ENCODE results near the gene MT1A. TPM values are rescaled to one million over a fixed set of nuclear protein-coding genes. Genes with fewer than 3 reads are reported as not detected.

MT1A gene
- total and polyA plus RNA-seq, 2 donors (not counting 3 experiments of a cell fraction or from before 2014, with no cell fraction given) = 6.5 to 8.4 TPM

GRCh38 chr16:56667581-56668571 is 29.4 kb downstream of the MT1A start, which contains the start of gene MT1G:
MT1G (minus strand) TSS chr16:56668065; CDS start chr16:56667993, 72 bp downstream.
- H3K27me3 ChIP-seq (ENCODE audit: control insufficient read depth in 2 of 2, insufficient read depth in 2 of 2, low read length in 2 of 2) = peaks cover 86 to 93% of the 10 kb centered on the region in 2 experiments
- CTCF ChIA-PET = interaction anchor here (1.0 kb wide), 1 partner anchor 34 kb away, joined by 5 read pairs; no protein-coding TSS in a partner anchor

GRCh38 chr16:56669005-56669839 is 30.8 kb downstream of the MT1A start, which contains the start of gene MT1H:
MT1H (plus strand) TSS chr16:56669814; CDS start chr16:56669885, 71 bp downstream.
- dilution Hi-C loops (cut with MboI; ENCODE audit: extremely low pct_ligation_motif_present, low sequenced_read_pairs) = no loop called here
- FAIRE-seq = no peak
- CTCF ChIA-PET = interaction anchor here (1.0 kb wide), 1 partner anchor 33 kb away, joined by 5 read pairs; no protein-coding TSS in a partner anchor
- Histone ChIP-seq H3K4me2 (ENCODE audit: insufficient read depth, low read length) (no peak within 1 kb of the TSS), H3K4me3 (replicated peaks in 1 of 3; ENCODE audit: insufficient read depth in 1 of 3, low read depth in 1 of 3, low read length in 3 of 3) (no peak within 1 kb of the TSS), H2AFZ (ENCODE audit: low read depth, low read length) (no peak within 1 kb of the TSS), H3K79me2 (ENCODE audit: control insufficient read depth, insufficient read depth, low read length) (no peaks in the 10 kb centered on the region), H4K20me1 (replicated peaks; ENCODE audit: control insufficient read depth, extremely low read depth, insufficient read depth, low read length) (no peaks in the 10 kb centered on the region), H3K27ac (ENCODE audit: insufficient read depth, low read depth, low read length) (no peak within 1 kb of the TSS), H3K36me3 (ENCODE audit: control insufficient read depth in 2 of 2, extremely low read depth in 1 of 2, insufficient read depth in 2 of 2, low read length in 2 of 2) (no peaks in the 10 kb centered on the region), H3K9me3 (replicated peaks; ENCODE audit: control insufficient read depth, insufficient read depth, low read length) (no peaks in the 10 kb centered on the region), H3K4me1 (ENCODE audit: control insufficient read depth, extremely low read depth, insufficient read depth, low read length) (no peaks in the 10 kb centered on the region), H3K9ac (replicated peaks; ENCODE audit: extremely low read depth, insufficient read depth, low read length) (no peak within 1 kb of the TSS), H3K27me3 (ENCODE audit: control insufficient read depth in 2 of 2, insufficient read depth in 2 of 2, low read length in 2 of 2) (peaks cover 76 to 91% of the 10 kb centered on the region in 2 experiments), H3K9me1 (replicated peaks; ENCODE audit: control insufficient read depth, extremely low read depth, insufficient read depth, low read length) (no peaks in the 10 kb centered on the region)
- POLR2A ChIA-PET = no interaction called here
- no TSS peak for BruUV-seq (replicated peaks)
- DNase-seq (ENCODE audit: low read depth, low spot score) = no peak
- TF ChIP-seq MAX (IDR thresholded peaks at IDR 0.05; ENCODE audit: insufficient read depth, insufficient read length) (no peak), EZH2 (IDR thresholded peaks at IDR 0.05; ENCODE audit: borderline replicate concordance, low read depth, low read length, severe bottlenecking) (peak; percentile 75), MYC (IDR thresholded peaks at IDR 0.05; ENCODE audit: low read depth, low read length) (no peak)
- intact Hi-C loops (cut with micrococcal nuclease) = no loop called here

More at GRCh38 chr16:56667581-56668571, 29.4 kb downstream of the MT1A start, which contains the start of gene MT1G:
- BruUV-seq (replicated peaks) = no TSS peak
- Histone ChIP-seq H3K36me3 (ENCODE audit: control insufficient read depth in 2 of 2, extremely low read depth in 1 of 2, insufficient read depth in 2 of 2, low read length in 2 of 2) (no peaks in the 10 kb centered on the region), H3K27ac (ENCODE audit: insufficient read depth, low read depth, low read length) (no peak within 1 kb of the TSS), H3K4me2 (ENCODE audit: insufficient read depth, low read length) (no peak within 1 kb of the TSS), H3K4me3 (replicated peaks in 1 of 3; ENCODE audit: insufficient read depth in 1 of 3, low read depth in 1 of 3, low read length in 3 of 3) (no peak within 1 kb of the TSS), H3K4me1 (ENCODE audit: control insufficient read depth, extremely low read depth, insufficient read depth, low read length) (peaks cover 2% of the 10 kb centered on the region), H4K20me1 (replicated peaks; ENCODE audit: control insufficient read depth, extremely low read depth, insufficient read depth, low read length) (no peaks in the 10 kb centered on the region), H3K9me3 (replicated peaks; ENCODE audit: control insufficient read depth, insufficient read depth, low read length) (no peaks in the 10 kb centered on the region), H3K9ac (replicated peaks; ENCODE audit: extremely low read depth, insufficient read depth, low read length) (no peak within 1 kb of the TSS), H3K79me2 (ENCODE audit: control insufficient read depth, insufficient read depth, low read length) (no peaks in the 10 kb centered on the region), H2AFZ (ENCODE audit: low read depth, low read length) (no peak within 1 kb of the TSS), H3K9me1 (replicated peaks; ENCODE audit: control insufficient read depth, extremely low read depth, insufficient read depth, low read length) (no peaks in the 10 kb centered on the region)
- dilution Hi-C loops (cut with MboI; ENCODE audit: extremely low pct_ligation_motif_present, low sequenced_read_pairs) = no loop called here
- DNase-seq (ENCODE audit: low read depth, low spot score) = no peak
- POLR2A ChIA-PET = no interaction called here
- no peak for FAIRE-seq
- peak; percentile 68 for TF ChIP-seq EZH2 (IDR thresholded peaks at IDR 0.05; ENCODE audit: borderline replicate concordance, low read depth, low read length, severe bottlenecking)
- no peak for TF ChIP-seq MYC (IDR thresholded peaks at IDR 0.05; ENCODE audit: low read depth, low read length)
- intact Hi-C loops (cut with micrococcal nuclease) = no loop called here
